ENCODE data around the gene ARHGEF17.
"Not testable (repeated sequence)": the region's sequence is repeated elsewhere in the genome, so short reads cannot be mapped to it uniquely, and the experiment has no call there.

The ARHGEF17 gene

DNA sequence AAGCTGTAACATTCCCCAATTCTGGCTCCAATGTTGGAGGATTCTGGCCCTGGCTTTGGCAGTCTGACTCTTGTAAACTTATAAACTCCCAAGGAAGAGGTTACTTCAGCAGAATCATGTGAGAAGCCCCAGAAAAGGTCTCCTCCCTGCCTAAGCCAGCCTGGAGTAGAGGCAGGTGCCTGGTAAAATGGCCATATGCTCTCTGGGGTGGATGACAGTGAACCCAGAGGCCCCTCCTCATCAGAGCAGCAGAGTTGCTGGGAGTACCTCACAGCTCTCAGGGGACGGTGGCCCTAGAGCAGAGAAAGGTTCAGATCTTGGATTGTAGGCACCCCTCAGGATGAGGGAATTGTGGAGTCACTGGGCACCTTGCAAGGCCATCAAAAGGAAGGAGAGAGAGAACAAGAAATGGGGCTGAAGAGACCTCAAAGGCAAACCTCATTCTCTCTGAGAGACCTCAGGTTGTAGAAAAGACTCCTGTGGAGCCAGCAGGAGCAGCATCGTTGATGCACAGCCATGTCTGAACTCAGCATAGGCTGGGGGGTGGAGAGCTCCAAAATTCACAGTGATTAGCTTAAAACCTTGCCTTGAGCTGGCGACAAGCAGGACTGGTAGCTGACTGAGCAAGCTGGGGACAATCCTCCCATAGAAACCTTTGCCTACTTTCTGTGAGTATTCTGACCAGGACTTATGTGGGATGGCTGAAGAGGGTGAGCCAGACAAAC, 40.8 kb upstream of the ARHGEF17 start:
- no peak overlapping the region for H3K9ac ChIP-seq (ENCODE audit: low read length in 2 of 2)
- peaks cover 15 to 17% of the 10 kb centered on the region in 2 donors for H3K27me3 ChIP-seq (ENCODE audit: control insufficient read depth in 1 of 2, insufficient read depth in 2 of 2, low read length in 2 of 2)
- H3K27ac ChIP-seq (ENCODE audit: low read length): no peak overlapping the region
- H3K36me3 ChIP-seq (ENCODE audit: control insufficient read depth in 2 of 2, insufficient read depth in 2 of 2, low read length in 2 of 2): no peaks in the 10 kb centered on the region
- no peaks in the 10 kb centered on the region for H3K9me3 ChIP-seq (ENCODE audit: control insufficient read depth in 2 of 2, low read length in 2 of 2)
- no peak overlapping the region for H3K4me3 ChIP-seq (ENCODE audit: low read length in 2 of 2)
- peaks cover 4% of the 10 kb centered on the region for H3K4me1 ChIP-seq (ENCODE audit: control insufficient read depth, insufficient read depth, low read length)

DNA sequence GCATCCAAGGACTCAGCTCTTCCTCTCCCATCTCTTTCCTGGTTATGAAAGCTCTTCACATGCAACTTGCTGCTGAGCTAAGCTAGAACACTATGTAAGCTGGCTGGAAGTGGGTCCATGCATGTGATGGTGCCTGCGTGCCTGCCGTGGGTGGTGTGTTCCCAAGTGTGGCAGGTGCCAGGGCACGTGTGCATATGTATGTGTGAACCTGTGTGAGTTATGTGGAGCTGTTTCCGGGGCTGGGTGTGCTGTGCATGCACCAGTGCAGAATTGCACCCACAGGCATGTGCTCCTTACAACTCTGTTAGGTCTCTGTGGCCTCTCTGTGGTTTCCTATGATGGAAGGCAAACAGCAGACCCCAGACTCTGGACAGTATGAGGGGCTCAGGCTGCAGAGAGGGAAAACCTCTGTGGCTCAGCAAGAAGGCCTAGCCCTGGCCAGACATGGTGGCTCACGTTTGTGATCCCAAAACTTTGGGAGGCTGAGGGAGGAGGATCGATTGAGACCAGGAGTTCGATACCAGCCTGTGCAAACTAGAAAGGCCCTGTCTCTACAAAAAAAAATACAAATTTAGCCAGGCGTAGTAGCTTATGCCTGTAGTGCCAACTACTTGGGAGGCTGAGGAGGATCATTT, 40.1 kb upstream of the ARHGEF17 start:
- Histone ChIP-seq H3K36me3 (ENCODE audit: control insufficient read depth in 2 of 2, insufficient read depth in 2 of 2, low read length in 2 of 2) (no peaks in the 10 kb centered on the region), H3K4me1 (ENCODE audit: control insufficient read depth, insufficient read depth, low read length) (peaks cover 4% of the 10 kb centered on the region), H3K4me3 (ENCODE audit: low read length in 2 of 2) (no peak overlapping the region), H3K27ac (ENCODE audit: low read length) (no peak overlapping the region), H3K27me3 (ENCODE audit: control insufficient read depth in 1 of 2, insufficient read depth in 2 of 2, low read length in 2 of 2) (peaks cover 15 to 17% of the 10 kb centered on the region in 2 donors), H3K9me3 (ENCODE audit: control insufficient read depth in 2 of 2, low read length in 2 of 2) (no peaks in the 10 kb centered on the region), H3K9ac (ENCODE audit: low read length in 2 of 2) (no peak overlapping the region)

DNA sequence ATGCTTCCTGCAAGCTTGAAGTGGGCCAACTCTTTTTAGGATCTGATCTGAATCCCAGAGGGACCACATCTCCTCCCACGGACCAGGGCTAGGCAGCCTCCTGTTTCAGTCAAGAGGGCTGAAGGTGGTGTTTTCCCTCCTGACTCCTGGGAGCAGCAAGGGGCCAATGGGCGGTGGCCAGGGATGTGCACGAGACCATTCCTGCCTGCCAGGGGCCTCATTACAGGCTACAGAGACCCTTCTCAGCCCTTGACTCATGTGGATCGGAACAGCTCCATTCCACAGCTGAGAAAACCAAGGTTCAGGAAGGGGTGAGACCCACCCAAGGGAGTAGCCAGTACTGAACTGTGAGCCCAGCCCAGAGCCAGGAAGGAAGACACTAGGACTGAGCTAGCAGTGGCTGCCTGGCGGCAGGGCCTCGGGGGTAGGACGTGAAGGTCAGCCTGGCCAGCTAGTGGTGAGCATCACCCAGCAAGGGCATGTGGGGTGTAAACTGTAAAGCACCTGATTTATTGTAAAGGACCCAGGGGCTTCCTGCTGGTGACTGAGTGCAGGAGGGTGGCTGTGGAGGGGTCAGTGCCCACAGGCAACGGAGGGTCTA, 39.3 kb upstream of the ARHGEF17 start:
- Histone ChIP-seq H3K36me3 (ENCODE audit: control insufficient read depth in 2 of 2, insufficient read depth in 2 of 2, low read length in 2 of 2) (no peaks in the 10 kb centered on the region), H3K27ac (ENCODE audit: low read length) (no peak overlapping the region), H3K4me3 (ENCODE audit: low read length in 2 of 2) (no peak overlapping the region), H3K27me3 (ENCODE audit: control insufficient read depth in 1 of 2, insufficient read depth in 2 of 2, low read length in 2 of 2) (peaks cover 12 to 14% of the 10 kb centered on the region in 2 donors), H3K9ac (ENCODE audit: low read length in 2 of 2) (no peak overlapping the region), H3K4me1 (ENCODE audit: control insufficient read depth, insufficient read depth, low read length) (peaks cover 4% of the 10 kb centered on the region), H3K9me3 (ENCODE audit: control insufficient read depth in 2 of 2, low read length in 2 of 2) (no peaks in the 10 kb centered on the region)

DNA sequence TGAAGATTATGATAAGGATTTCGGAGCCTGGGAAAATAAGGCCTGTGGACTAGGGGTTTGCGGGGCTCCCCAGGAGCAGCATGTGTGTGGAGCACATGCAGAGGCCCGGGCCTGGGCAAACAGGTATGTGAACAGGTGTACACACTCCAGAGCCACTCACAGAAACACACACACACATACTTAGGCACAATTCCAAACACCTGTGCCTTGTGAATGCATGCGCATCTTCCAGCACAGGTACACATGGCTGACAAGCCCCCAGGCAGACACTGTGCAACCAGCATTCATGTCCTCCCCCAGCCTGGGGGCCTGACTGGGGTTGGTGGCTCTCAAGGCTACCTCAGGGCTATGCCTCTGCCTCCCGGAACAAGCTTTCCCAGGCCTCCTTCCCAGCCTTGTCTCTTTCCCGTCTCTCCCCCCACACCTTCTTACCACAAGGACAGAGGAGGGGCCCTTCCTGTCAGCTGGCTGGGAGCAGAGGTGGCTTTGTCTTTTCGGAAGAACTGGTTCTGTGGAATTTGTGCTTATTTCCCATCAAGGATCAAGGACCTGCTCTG, 38.5 kb upstream of the ARHGEF17 start:
- Histone ChIP-seq H3K4me3 (ENCODE audit: low read length in 2 of 2) (no peak overlapping the region), H3K9ac (ENCODE audit: low read length in 2 of 2) (no peak overlapping the region), H3K27me3 (ENCODE audit: control insufficient read depth in 1 of 2, insufficient read depth in 2 of 2, low read length in 2 of 2) (peaks cover 7% of the 10 kb centered on the region in 2 donors), H3K4me1 (ENCODE audit: control insufficient read depth, insufficient read depth, low read length) (peaks cover under 1% of the 10 kb centered on the region), H3K27ac (ENCODE audit: low read length) (no peak overlapping the region), H3K36me3 (ENCODE audit: control insufficient read depth in 2 of 2, insufficient read depth in 2 of 2, low read length in 2 of 2) (no peaks in the 10 kb centered on the region), H3K9me3 (ENCODE audit: control insufficient read depth in 2 of 2, low read length in 2 of 2) (no peaks in the 10 kb centered on the region)

DNA sequence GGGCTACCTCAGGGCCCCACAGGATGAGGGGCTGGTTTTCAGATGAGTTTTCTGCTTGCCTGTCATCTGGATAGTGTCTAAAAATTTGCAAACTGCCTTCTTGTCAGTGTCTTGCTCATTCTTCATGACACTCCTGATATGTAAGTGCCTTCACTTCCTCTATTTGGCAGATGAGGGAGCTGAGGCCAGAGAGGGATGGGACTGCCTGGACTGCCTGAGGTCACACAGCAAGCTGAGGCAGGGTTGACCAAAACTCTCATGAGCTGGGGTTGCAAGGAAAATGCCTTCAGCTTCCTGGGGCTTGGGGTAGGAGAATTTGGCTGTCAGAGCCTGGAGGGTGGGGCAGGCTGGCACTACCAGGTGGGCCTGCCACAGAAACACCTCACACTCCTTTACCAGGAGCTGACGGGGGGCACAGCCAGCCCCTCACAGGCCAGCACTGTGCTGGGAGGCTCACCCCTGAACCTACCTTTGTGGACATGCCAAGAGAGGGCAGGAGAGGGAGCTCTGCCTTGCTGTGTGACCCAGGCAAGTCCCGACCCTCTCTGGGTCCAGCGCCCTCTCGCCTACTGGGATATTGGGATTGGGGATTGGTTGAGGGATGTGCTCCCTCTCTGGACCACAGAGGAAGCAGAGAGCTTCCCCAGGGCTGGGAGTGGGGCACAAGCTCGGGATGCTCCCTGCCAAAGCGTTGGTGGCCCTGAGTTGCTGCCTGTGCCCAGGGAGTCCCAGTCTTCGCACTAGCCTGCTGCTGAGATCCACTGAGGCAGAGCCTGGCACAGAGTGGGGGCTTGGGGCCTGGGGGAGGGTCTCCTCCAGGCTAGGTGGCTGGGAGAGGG, 37.8 kb upstream of the ARHGEF17 start:
- Histone ChIP-seq H3K4me1 (ENCODE audit: control insufficient read depth, insufficient read depth, low read length) (no peaks in the 10 kb centered on the region), H3K27me3 (ENCODE audit: control insufficient read depth in 1 of 2, insufficient read depth in 2 of 2, low read length in 2 of 2) (peaks cover 2 to 3% of the 10 kb centered on the region in 2 donors), H3K9ac (ENCODE audit: low read length in 2 of 2) (no peak overlapping the region), H3K9me3 (ENCODE audit: control insufficient read depth in 2 of 2, low read length in 2 of 2) (no peaks in the 10 kb centered on the region), H3K36me3 (ENCODE audit: control insufficient read depth in 2 of 2, insufficient read depth in 2 of 2, low read length in 2 of 2) (no peaks in the 10 kb centered on the region), H3K27ac (ENCODE audit: low read length) (no peak overlapping the region), H3K4me3 (ENCODE audit: low read length in 2 of 2) (no peak overlapping the region)

DNA sequence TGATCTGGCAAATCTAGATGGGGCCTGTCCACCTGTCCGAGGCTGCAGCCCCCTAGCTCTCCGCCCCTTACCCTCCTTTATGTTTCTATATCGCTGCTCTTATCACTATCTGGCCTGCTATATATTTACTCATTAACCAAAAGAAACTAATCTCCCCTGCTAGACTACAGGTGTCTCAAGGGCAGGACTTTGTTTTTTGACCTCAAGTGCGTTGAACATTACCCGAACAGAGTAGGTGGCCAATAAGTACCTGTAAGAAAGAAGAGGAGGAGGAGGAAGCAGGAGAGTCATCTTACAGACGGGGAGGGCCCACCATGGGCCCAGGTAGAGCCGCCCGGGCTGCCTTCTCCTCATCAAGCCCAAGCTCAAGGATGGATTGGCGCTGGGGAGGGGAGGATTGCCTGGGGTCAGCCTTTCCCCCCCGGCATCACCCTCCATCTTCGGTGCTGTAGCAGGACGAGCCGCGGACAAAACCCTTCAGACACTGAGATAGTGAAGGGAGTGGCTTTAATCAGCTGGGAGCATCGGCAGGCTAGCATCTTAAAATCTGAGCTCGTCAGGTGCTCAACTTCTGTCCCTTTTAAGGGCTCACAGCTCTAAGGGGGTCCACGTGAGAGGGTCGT, 37.1 kb upstream of the ARHGEF17 start:
- Histone ChIP-seq H3K4me3 (ENCODE audit: low read length in 2 of 2) (no peak overlapping the region), H3K27ac (ENCODE audit: low read length) (no peak overlapping the region), H3K4me1 (ENCODE audit: control insufficient read depth, insufficient read depth, low read length) (no peaks in the 10 kb centered on the region), H3K9me3 (ENCODE audit: control insufficient read depth in 2 of 2, low read length in 2 of 2) (no peaks in the 10 kb centered on the region), H3K27me3 (ENCODE audit: control insufficient read depth in 1 of 2, insufficient read depth in 2 of 2, low read length in 2 of 2) (peaks cover 2 to 3% of the 10 kb centered on the region in 2 donors), H3K36me3 (ENCODE audit: control insufficient read depth in 2 of 2, insufficient read depth in 2 of 2, low read length in 2 of 2) (no peaks in the 10 kb centered on the region), H3K9ac (ENCODE audit: low read length in 2 of 2) (no peak overlapping the region)

DNA sequence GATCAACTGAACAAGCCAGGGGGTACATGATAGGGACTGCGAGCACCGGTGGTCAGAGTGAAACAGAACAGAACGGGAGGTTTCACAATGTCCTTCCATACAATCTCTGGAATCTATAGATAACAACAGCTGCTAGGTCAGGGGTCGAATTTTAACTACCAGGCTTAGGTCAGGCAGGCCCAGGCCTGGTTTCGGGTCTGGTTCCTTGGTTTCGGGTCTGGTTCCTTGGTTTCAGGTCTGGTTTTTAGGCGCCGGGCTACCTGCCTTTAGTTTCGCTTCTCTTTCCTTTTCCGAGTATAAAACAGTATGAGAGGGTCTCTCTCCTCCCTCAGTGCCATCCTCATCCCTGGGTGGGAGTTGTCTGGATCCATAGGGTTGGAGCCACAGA, 36.6 kb upstream of the ARHGEF17 start:
- not testable (repeated sequence) for H3K4me3 ChIP-seq (ENCODE audit: low read length in 2 of 2); H3K27me3 ChIP-seq (ENCODE audit: control insufficient read depth in 1 of 2, insufficient read depth in 2 of 2, low read length in 2 of 2); H3K9me3 ChIP-seq (ENCODE audit: control insufficient read depth in 2 of 2, low read length in 2 of 2); H3K4me1 ChIP-seq (ENCODE audit: control insufficient read depth, insufficient read depth, low read length); H3K36me3 ChIP-seq (ENCODE audit: control insufficient read depth in 2 of 2, insufficient read depth in 2 of 2, low read length in 2 of 2); H3K9ac ChIP-seq (ENCODE audit: low read length in 2 of 2); H3K27ac ChIP-seq (ENCODE audit: low read length)

DNA sequence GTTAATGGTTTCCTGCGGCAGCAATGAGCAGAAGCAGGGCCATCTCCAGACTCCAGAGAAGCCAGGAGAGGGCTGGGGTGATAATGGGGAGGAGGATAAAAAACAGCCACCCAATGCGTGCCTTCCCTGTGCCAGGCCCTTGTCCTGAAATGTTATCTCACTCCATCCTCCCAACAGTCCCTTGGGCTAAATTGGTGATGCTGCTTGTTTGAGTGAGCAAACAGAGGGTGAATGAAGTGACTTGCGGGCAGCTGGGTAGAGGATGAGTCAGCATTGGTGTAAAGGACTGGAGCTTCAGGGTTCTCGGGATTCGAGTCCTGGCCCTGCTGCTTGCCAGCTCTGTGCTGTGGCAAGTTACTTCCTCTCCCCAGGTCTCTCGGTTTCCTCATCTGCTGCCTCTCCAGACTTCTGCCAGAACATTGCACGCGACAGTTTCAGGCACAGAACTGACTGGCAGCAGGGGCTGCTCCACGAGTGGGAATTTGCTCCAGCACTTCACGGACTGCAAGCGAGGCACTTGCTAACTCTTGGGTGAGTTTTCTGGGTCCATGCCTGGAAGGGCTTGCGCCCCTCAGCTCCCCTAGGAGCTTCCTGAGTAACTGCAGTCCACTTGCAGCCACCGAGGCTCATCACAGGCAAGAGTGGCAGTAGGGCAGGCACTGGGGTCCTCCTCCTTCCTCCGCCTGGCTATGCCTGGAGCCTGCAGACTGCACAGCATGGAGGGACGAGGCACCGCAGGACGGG, 36.0 kb upstream of the ARHGEF17 start, which contains the start of gene P2RY6:
Gene P2RY6 (plus strand): TSS at position 403 of the 744 bp plus-strand sequence. CDS start 24,181 bp downstream, outside the sequence.
- Histone ChIP-seq H3K9ac (ENCODE audit: low read length in 2 of 2) (no peak within 1 kb of the TSS), H3K9me3 (ENCODE audit: control insufficient read depth in 2 of 2, low read length in 2 of 2) (no peaks in the 10 kb centered on the region), H3K27ac (ENCODE audit: low read length) (no peak within 1 kb of the TSS), H3K4me1 (ENCODE audit: control insufficient read depth, insufficient read depth, low read length) (no peaks in the 10 kb centered on the region), H3K4me3 (ENCODE audit: low read length in 2 of 2) (no peak within 1 kb of the TSS), H3K27me3 (ENCODE audit: control insufficient read depth in 1 of 2, insufficient read depth in 2 of 2, low read length in 2 of 2) (peaks cover 2 to 3% of the 10 kb centered on the region in 2 donors), H3K36me3 (ENCODE audit: control insufficient read depth in 2 of 2, insufficient read depth in 2 of 2, low read length in 2 of 2) (no peaks in the 10 kb centered on the region)

DNA sequence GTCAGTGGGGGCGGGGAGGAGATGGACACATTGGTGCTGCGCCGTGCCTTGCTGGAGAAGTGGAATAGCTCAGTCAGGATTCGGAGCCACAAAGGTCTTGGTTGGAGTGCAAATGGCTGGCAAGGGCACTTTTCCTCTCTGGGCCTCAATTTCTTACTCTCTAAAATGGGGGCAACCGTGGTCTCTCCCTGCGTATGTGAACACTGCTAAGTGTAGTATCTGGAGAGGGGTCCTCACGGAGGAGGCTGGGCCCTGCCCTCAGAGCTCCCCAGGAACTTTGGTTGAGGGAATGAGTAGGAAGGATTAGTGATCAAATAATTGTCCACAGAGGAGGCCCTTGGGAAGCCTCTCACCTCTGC, 35.4 kb upstream of the ARHGEF17 start:
- H3K27ac ChIP-seq (ENCODE audit: low read length): no peak overlapping the region
- peaks cover 2 to 3% of the 10 kb centered on the region in 2 donors for H3K27me3 ChIP-seq (ENCODE audit: control insufficient read depth in 1 of 2, insufficient read depth in 2 of 2, low read length in 2 of 2)
- H3K4me3 ChIP-seq (ENCODE audit: low read length in 2 of 2): no peak overlapping the region
- H3K9me3 ChIP-seq (ENCODE audit: control insufficient read depth in 2 of 2, low read length in 2 of 2): no peaks in the 10 kb centered on the region
- no peaks in the 10 kb centered on the region for H3K4me1 ChIP-seq (ENCODE audit: control insufficient read depth, insufficient read depth, low read length)
- no peak overlapping the region for H3K9ac ChIP-seq (ENCODE audit: low read length in 2 of 2)
- H3K36me3 ChIP-seq (ENCODE audit: control insufficient read depth in 2 of 2, insufficient read depth in 2 of 2, low read length in 2 of 2): no peaks in the 10 kb centered on the region
